ENCODE results near the gene PRKG1.

The PRKG1 gene

DNA sequence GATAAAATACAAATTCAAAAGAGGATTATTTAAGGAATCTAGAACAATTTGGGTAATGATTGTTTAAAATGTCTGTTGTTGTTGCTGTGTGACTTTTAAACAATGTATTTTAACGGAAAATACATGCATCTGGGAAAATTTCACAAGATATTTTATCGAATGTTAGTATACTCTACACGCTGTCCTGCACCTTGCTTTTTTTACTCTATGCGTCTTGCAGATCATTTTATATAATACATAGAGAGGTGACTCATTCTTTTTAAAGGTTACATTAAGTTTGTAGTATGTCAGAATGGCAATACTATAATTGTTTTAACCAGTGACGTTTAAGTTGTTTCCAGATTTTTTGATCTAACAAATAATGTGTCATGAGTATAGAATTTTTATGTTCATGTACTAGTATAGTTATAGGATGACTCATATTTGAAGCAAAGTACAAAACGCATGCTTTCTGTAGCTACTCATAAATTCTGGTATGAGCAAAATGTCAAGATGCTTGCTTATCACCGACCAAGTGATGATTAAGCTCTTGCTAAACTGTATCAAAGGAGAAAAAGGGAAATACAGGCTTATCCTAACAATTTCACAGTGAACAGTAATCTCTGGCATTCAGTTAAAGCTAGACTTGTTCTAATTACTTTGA, 1244.7 kb downstream of the PRKG1 start:
- no peak for DNase-seq (ENCODE audit: low read depth in 2 of 2, low spot score in 1 of 2)

DNA sequence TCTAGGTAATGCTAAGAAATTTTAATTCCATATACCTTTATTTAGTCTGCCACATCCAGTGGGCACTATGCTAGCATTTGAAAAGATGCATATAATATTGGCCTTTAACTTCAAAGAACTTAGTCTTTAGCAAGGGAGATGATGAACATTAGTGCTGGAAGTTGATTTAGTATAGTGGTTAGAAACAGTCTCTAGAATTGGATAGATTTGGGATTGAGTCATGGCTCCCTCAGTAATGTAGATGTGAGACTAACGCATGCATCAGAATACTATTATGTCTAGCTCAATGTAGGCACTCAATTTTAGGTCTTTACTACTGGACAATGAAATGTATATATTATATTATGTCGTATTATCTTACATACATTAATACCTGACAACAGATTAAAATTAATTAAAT, 1245.6 kb downstream of the PRKG1 start:
- no peak for DNase-seq (ENCODE audit: low read depth in 2 of 2, low spot score in 1 of 2)

DNA sequence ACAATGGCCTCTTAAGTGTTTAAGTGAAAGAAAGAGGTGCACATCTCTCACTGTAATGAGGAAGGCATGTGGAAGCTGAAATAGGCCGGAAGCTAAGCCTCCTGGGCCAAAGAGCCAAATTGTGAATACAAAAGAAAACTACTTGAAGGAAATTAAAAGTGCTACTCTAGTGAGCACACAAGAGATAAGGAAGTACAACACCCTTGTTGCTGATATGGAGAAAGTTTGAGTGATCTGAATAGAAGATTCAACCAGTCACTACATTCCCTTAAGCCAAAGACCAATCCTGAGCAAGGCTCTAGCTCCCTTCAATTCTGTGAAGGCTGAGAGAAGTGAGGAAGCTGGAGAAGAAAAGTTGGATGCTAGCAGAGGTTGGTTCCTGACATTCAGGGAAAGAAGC, 1248.0 kb downstream of the PRKG1 start:
- DNase-seq (ENCODE audit: low read depth in 2 of 2, low spot score in 1 of 2): no peak

DNA sequence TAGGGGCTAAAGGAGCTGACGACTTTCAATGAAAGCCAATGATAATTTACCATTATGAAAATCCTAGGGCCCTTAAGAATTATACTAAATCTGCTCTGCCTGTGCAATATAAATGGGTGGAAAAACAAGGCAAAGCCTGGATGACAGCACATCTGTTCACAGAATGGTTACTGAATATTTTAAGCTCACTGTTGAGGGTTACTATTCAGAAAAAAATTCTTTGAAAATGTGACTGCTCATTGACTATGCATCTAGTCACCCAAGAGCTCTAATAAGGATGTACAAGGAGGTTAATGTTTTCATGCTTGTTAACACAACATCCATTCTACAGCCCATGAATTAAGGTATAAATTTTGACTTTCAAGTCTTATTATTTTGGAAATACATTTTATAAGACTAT, 1248.6 kb downstream of the PRKG1 start:
- DNase-seq (ENCODE audit: low read depth in 2 of 2, low spot score in 1 of 2): no peak

DNA sequence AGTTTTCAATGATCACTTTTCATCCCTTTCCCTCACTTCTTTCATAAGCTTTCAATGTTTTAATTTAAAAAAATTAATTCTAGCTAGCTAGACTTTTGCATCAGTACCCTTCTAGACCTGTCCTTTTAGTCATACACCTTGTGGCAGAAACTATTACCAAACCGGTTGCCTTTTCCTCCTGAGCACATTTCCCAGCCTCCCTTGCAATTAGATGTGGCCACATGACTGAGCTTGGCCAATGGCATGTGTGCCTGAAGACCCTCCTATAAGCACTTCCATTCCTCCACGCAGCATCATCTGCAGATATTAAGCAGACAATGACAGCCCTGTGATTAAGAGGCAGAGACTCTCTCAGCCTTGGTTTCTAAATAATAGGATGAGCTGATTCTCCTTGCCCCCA, 1252.1 kb downstream of the PRKG1 start:
- no peak for DNase-seq (ENCODE audit: low read depth in 2 of 2, low spot score in 1 of 2)

DNA sequence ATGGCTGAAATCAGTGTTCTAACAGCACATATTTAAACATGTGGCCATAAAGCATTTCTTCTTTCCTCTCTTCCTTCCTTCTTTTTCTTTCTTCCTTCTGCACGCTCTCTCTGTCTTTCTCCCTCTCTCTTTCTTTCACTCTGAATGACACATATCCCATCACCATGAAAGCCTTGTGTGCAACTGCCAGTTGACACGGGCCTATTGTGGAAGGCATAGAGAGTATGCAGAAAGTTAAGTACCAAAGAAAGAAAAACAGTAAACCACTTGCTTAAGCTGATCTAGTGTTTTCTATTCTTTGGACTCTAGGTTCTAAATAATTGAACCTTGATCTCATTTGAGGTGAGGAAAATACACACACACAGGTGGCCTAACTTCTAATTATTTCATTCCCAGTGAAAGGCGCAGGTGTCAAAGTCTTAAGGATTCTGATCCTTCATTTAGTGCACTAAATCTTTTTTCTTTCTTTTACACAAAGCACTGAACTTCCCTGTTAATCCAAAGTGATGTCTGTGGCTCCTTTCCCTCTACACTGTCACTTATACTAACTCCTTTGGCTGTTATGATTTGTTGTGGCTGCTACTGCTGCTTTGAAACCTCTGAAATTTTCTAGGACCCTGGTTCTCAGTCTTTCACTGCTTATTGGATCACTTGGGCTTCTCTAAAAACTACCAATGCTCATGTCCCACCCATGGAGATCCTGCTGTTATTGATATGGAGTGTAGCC, 1257.5 kb downstream of the PRKG1 start:
- DNase-seq (ENCODE audit: low read depth in 2 of 2, low spot score in 1 of 2): no peak

DNA sequence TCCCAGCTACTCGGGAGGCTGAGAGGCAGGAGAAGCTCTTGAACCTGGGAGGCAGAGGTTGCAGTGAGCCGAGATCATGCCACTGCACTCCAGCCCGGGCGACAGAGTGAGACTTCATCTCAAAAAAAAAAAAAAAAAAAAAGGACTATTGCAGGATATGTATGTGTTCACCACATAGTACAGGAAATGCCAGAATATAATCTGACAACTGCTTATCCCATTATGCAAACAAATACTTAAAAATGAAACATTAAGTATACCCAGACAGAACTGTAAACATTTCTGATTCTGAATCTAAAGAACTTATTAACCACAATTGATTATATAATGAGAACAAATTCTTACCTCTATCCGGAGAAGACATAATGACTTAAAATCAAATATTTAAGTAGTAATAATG, 1258.5 kb downstream of the PRKG1 start:
- no peak for DNase-seq (ENCODE audit: low read depth in 2 of 2, low spot score in 1 of 2)

DNA sequence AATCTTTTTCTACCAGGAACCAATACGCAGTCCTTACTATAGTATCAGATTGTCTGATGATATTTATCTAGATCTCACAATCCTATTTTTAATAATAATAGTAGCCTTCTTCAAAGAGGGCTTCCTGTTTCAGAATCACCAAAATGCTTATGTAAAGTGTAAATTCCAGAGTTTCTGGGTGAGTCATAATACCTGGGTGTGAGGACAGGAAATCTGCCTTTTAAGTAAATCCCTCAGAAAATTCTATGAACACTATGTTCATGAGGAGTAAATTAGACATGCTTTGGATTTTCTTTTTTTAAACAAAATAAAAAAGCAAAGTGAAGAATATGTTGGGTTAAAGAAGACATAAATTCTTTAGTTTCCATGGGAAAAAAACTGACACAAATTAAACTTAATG, 1260.3 kb downstream of the PRKG1 start:
- no peak for DNase-seq (ENCODE audit: low read depth in 2 of 2, low spot score in 1 of 2)

DNA sequence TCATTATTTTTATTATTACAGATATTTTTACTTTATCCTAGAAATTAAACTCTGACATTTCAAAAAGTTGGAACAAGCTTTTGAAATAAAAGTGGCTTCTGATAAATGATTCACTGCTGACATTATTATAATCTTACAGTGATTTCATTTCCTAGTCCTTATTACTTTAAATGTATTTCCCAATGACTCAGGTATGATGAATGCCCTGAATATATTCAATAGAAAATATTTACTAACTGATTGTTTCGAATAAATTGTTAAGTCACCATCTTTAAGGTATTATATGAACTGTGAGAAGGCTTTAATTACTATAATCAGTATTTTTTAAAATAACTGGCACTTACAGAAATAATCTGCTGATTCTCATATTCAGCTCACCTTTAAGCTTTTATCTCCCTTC, 1261.4 kb downstream of the PRKG1 start:
- no peak for DNase-seq (ENCODE audit: low read depth in 2 of 2, low spot score in 1 of 2)

DNA sequence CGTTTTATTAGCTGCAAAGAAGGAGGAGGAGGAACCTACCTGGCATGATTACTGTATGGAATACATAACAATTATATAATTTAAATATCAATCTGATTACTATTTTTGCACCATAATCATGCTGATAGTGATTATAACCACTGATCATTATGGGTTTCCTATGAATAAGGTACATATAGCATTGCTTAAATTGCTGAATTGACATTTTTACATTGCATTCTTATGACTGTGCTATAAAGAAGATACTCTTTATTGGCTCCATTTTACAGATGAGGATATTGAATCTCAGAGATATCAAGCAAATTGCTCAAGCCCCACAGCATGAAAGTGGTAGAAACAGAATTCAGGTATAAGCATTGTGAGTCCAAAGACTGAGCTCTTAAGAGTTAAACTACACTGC, 1262.9 kb downstream of the PRKG1 start:
- no peak for DNase-seq (ENCODE audit: low read depth in 2 of 2, low spot score in 1 of 2)

DNA sequence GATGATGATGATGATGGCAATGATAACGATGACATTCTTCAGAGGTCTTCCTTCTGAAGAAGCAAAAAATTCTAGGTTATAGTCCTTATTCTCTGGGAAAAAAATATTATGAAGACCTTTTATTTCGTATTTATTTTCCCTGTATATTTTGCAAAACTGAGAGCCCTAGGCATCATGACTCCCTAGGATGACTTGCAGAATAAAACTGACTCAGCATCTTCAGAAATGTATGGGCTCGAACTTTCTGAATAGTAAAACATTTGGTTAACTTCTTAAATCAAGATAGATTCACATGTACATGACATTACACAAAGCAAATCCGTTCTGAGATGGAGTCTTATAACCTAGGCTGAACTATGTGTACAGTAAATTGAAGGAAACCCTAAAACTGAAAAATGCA, 1269.2 kb downstream of the PRKG1 start:
- DNase-seq (ENCODE audit: low read depth in 2 of 2, low spot score in 1 of 2): no peak

DNA sequence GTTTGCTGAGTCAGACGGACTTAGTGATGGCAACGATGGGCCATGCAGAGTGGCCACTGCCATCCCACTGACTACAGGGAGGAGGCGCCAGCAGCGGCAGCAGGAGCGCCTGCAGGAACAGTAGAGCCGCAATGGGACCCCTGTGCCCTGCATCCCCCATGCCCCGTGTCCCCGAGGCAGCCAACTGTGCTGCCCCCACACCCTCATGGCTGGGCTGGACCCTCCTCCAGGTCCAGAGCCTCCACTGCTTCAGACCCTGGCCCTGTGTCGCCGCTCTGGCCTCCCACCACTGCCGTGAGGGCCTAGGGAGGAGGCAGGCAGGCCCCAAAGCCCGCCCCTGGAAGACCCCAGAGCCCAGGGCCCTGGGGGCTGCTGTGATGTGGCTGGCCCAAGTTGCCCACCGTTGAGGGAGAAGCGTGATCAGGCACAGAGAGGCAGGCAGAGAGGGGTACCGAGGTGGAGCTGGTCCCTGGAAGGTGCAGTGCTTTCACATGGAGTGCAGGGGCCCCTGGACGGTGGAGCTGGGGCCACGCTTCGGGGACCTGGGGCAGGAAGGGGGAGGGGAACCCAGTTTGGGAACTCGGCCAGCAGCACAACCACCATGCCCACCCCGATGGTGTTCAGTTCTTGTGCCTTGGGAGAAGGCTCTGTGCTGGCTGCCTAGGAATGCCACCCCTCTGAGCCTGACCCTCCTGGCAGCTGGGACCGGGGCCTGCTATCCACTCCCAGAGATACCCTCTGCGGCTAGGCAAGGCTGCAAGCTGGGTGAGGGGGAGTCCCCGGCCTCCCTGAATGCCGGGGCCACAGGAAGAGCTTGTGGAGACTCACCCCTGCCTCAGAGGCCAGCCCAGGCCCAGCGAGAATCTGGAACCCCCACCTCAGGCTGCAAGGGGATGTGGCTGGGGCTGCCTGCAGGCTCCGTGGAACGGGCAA, 1272.4 kb downstream of the PRKG1 start:
- no peak for DNase-seq (ENCODE audit: low read depth in 2 of 2, low spot score in 1 of 2)

DNA sequence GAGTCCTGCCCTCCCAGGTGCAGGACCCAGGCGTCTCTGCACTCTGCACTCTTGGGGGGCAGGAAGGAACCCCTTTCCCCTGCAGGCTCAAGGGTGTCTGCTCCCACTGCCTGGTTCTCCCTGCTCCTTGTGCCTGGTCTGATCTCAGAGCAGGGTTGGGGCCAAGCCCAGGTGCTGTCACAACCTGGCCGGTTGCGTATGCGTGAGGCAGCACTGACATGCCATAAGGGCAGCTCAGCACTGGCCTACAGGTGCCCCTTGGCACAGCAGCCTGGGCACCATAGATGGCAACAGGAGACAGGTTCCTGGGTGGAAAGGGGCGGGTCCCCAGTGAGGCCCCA, 1273.0 kb downstream of the PRKG1 start:
- DNase-seq (ENCODE audit: low read depth in 2 of 2, low spot score in 1 of 2): no peak
